Stimulated activated CD4-positive, alpha-beta T cell treated with anti-CD3 and anti-CD28 coated beads, Interleukin-1b, Interleukin-23, amount 100 ng/mL, for 4 hours (primary cell): ENCODE data around the gene NSG1.
"Not testable (repeated sequence)": the region's sequence is repeated elsewhere in the genome, so short reads cannot be mapped to it uniquely, and the experiment has no call there.

Source experiments
- DNase-seq, 2 donors: peaks; one replicate each; pipeline ENCODE4 v3.0.0-alpha.2; 2020; ENCODE audit warnings: low read depth in 2 of 2

The NSG1 gene

DNA sequence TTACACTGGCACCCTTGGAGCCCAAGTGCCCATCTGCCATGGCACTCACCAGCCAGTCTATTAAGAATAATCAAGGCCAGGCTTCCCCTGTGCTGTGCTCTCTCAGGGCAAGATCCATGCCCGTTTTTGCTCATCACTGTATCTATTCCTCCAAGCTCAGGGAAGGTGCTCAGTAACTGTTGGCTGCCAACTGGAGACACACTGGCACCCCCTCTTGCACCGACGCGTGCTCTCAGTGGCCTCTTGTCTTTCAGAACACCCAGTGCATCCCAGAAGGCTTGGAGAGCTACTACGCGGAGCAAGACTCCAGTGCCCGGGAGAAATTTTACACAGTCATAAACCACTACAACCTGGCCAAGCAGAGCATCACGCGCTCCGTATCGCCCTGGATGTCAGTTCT is 30.1 kb downstream of the NSG1 start:
- no peak for DNase-seq

DNA sequence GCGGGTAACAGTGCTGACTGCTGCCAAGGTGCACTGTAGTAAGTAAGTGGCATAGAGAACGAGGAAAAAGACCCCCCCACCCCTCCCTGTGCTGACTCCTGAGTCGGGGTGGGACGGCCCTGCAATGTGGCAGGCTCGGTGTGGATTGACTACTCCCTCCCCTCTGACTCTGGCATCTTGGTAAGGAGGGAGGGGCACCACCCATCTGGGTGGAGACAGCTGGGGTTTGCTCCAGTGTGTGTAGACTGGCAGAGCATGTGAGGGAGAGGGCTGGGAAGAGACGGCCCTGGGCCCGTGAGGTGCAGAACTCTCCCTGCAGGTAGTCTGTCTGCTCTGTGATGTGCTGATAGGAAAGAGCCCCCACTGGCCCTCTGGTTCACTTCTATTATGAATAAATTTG is 31.0 kb downstream of the NSG1 start:
- no peak for DNase-seq

- no peak for DNase-seq
Observed at GRCh38 chr4:4418676-4419390, 31.9 kb downstream of the NSG1 start.

- DNase-seq = no peak
Observed at GRCh38 chr4:4419896-4420295, 33.0 kb downstream of the NSG1 start.

DNA sequence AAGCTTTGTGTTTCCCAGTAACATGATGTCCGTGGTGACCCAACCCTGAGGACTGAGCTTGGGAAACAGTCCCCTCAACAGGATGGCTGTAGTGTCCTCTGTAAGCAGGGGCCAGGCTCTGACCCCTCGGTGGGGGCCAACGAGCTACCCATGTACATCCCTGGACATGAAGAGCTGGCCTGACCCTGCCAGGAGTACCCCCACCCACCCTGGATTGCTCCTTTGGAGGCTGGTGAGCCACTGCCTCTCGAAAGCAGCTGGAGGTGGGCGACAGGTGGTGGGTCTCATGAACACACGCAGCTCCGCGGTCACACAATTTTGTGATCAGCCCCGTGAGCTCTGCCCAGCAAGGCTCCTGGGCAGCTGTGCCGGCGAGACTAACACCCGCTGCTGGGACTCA is 33.5 kb downstream of the NSG1 start:
- no peak for DNase-seq

DNA sequence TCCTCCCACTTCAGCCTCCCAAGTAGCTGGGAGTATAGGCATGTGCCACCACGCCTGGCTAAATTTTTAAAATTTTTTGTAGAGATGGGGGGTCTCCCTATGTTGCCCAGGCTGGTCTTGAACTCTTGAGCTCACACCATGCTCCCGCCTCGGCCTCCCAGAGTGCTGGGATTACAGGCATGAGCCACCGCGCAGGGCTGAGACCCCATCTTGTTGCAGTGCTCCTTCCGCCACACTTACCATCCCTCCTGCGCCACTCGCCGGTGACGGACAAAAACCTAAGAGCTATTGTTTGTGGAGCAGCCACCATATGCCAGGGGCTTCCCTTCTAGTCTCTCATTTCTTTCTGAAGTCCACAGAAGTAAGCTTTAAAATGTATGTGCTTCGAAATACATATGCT is 34.5 kb downstream of the NSG1 start:
- no peak for DNase-seq

- DNase-seq = not testable (repeated sequence)
Observed at GRCh38 chr4:4422117-4422516, 35.2 kb downstream of the NSG1 start.

DNA sequence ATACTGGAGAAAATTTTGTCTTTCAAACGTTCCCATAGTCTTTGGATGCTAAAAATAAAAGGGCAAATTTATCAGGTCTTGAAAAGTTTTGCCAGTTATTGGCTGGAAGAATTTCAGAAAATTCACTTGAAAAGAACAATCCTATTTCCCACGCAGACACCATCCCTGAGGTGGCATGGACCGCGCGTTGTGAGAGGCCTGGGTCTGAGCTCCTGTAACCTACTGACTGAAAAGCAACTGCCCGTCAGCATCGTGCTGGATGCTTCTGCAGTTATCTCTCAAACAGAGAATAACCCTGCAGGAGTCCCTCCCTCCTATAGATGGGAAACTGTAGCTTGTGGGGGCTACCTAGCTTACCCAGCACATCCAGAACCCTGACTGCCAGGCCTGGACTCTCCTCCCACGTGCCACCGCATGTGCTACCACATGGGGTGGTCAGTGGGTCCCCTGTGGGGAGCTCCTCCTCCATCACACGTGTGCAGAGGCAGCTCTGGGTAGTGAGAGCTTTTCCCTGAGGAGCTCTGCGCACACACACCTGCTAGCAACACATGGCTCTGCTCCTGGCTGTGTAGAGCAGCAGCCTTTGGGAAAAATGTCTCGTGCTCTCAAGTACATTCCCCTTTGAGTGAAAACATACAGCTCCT is 36.1 kb downstream of the NSG1 start:
- DNase-seq = no peak

- DNase-seq = no peak
Observed at GRCh38 chr4:4423706-4424498, 37.0 kb downstream of the NSG1 start.

GRCh38 chr4:4424499-4425115 is 37.7 kb downstream of the NSG1 start:
- no peak for DNase-seq

DNA sequence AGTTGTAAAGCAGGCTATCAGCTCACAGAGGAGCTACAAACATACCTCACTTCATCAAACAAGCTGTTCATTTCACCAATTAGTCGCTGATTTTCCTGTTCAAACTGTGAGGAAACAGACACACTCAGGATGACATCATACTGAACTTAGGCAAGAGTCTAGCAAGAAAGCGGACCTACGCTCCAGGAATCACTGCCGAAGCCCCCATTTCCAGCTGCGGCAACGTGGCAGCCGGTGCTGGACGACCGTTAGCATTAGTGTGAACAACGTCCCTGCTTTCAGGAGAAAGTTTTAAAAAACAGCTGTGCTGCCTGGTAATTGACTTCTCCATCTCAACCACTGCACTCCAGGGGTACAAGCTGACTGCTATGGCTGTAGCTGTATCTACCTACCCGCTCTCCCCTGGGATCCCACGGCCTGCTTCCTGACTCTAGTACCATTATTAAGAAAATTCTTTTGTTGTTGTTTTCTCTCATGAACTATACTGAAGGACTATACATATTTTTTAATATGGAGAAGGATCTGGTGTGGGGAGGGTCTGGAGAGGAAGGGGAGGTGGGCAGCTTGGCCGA is 38.3 kb downstream of the NSG1 start:
- DNase-seq = no peak

DNA sequence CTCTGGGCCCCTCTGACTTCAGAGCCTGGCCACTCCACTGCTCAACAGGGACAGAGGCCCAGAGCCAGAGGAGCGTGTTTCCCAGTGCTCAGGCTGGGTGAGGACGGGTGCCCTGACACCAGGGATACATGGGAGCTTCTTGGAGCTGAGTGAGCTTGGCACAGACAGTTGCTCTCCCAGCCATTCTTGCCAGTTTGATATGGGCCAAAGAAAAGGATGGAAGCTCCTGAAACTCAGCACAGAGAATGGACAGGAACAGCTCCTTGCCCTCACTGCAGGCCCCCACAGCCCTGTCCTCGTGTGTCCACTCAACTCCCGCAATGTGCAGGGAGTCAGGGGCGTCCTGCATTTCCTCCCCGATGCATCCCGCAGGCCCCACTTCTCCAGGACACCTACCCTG is 38.8 kb downstream of the NSG1 start:
- no peak for DNase-seq

DNA sequence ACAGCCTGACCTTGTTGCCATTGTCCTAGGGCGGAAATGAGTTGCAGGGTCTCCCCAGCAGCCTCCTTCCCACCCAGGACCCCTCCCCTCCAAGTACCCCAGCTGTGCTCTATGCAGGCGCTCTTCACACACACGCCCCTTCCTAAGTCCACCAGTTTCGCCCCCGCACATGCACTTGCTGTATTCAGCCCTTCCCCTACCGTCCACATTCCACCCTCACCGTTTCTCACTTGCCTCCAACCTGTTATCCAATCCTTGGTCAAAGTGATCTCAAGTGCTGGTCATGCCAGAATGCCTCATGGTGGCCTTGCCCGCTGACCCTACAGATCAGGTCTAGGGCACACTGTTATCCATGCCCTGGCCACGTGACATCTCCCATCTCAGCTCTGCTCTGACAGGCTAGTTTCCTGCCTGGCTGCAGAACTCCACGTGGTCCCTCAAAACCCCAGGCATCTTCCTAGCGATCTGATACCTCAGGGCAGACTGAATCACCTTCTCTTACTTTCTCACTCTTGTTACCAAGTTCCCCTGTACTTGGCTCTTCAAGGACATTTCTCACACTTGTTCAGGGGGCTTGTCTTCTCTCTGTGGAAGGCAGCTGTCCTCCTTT is 39.7 kb downstream of the NSG1 start:
- DNase-seq = no peak

DNA sequence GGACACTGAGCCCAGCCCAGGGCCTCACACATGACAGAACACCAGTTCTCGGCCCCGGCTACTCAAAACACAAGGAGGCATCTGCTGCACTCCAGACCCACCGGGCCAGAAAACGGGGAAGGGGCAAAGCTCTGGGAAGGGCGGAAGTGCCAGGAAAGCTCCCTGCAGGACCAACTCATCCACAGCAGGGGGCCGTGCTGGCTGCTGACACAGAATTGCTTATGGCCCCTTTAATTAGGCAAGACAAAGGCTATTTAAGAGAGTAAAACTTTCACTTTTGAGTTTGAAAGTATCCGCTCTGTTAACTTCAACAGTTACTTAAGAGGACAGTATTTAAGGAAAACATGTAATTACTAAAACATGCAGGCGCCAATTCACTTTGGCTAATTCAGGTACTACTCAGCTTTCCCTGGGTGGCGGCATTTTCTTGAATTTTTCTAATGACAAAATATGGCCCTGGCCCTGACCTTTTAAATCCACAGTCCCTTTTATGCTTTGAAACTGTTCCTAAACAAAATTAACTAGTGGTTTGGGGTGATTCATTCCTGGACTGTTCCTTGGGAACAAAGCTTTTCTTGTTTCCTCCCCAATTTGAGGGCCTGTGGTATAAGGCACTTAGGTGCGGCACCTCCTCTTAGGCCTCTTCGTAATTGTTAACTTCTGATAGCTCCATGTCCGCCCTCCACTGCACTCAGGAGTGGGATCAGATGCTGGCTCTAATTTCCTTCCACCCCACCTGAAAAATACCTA is 40.4 kb downstream of the NSG1 start:
- DNase-seq = no peak

GRCh38 chr4:4427886-4428285 is 41.0 kb downstream of the NSG1 start:
- no peak for DNase-seq

DNA sequence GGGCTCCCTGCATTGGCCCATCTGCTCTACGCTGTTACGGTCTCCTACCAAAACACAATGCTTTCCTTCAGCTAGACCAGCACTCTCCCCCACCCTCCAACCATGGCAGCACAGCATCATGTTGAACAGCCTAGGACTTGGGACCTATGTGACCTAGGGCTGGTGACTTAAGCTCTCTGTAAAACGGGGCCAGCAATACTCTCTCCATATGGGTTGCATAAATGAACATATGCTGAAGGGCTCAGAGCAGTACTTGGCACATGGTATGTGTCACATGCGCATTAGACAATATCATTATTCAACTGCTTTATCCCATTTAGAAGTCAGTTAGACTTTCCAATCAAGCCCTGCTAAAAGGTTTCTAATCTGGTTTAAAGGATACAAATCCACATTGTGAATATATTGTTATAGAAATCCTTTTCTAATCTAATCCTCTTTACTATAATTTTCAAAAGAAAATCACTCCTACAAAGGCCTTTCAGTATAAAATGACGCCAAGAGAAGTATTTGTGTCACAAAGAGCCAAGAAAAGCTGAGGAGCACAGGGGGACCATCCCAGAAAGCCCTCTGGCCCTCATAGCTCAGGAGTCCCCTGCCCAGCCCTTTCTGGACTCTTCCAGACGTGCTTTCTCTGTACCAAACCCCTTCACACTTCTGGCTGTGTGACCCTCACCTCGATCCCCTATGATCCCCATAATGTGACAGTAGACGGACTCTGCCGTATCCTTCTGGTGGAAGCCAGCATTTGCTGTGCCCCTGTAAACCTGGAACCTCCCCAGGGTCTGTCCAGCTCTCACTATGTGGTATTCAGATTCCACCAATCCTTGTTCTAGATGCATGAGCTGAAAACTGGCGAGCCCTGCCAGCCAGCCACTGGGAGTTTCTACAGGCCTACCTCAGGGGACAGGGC is 42.3 kb downstream of the NSG1 start:
- no peak for DNase-seq

- DNase-seq = peak; percentile 12 to 25
Observed at GRCh38 chr4:4430492-4431195, 43.7 kb downstream of the NSG1 start.

- no peak for DNase-seq
Observed at GRCh38 chr4:4432341-4433125, 45.6 kb downstream of the NSG1 start.
